Epithelial cell of prostate (primary cell): Measurements from ENCODE around the gene UBIAD1.
"Not testable (repeated sequence)": the region's sequence is repeated elsewhere in the genome, so short reads cannot be mapped to it uniquely, and the experiment has no call there.

Source experiments
- DNase-seq: peaks from one replicate; pipeline ENCODE4 v3.0.0-alpha.2; 2011; ENCODE audit warnings: low read depth, low spot score
- H3K27ac ChIP-seq: fragments of 450-650 bp; 2 replicates; pipeline ENCODE4 v1.5.1; 2017; ENCODE audit warnings: mild to moderate bottlenecking

Gene UBIAD1

DNA sequence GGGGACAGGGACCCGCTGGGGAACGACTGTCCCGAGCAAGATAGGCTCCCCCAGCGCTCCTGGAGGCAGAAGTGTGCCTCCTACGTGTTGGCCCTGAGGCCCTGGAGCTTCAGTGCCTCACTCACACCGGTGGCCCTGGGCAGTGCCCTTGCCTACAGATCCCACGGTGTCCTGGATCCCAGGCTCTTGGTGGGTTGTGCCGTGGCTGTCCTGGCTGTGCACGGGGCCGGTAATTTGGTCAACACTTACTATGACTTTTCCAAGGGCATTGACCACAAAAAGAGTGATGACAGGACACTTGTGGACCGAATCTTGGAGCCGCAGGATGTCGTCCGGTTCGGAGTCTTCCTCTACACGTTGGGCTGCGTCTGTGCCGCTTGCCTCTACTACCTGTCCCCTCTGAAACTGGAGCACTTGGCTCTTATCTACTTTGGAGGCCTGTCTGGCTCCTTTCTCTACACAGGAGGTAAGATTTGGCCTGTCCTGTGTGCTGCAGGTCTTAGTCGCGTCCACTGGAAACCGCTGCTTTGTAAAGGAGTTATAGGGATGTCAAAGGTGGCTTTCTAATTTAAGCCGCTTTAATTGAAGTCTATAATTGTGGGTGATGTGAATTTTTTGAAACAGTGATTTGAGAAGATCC lies 717 bp downstream of the UBIAD1 start:
- peak overlapping the region; percentile 76 for H3K27ac ChIP-seq
- no peak for DNase-seq

DNA sequence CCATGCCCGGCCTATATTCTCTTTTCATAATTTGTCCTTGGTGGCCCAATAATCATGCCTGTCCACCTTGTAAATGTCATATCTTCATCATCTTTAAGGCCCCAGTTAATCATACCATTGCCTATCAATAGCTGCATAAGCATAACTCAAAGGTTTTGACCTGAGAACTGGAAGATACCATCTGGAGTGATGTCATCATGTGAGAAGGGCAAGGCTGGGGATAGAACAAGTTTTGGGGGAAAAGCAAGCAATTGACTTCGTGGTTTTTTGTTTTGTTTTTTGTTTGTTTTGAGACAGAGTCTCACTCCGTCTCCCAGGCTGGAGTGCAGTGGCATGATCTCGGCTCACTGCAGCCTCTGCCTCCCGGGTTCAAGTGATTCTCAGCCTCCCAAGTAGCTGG lies 6.2 kb downstream of the UBIAD1 start:
- DNase-seq: no peak

DNA sequence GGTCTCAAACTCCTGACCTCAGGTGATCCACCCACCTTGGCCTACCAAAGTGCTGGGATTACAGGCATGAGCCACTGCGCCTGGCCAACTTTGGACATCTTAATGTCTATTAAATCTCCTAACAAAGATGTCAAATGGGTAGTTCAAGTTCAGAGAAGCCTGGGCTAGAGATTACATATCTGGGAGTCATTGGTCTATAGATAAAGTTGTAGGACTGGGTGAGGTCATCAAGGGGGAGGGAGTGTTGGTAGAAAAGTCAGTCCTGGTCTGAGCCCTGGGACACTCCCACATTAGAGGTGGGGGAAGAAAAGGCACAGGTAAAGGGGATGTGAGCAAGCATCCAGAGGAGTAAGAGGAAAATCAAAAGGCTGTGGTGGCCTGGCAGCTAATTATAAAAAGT lies 6.6 kb downstream of the UBIAD1 start:
- no peak overlapping the region for H3K27ac ChIP-seq
- no peak for DNase-seq

More for the DNA sequence above, 6.2 kb downstream of the UBIAD1 start:
- H3K27ac ChIP-seq: no peak overlapping the region

DNA sequence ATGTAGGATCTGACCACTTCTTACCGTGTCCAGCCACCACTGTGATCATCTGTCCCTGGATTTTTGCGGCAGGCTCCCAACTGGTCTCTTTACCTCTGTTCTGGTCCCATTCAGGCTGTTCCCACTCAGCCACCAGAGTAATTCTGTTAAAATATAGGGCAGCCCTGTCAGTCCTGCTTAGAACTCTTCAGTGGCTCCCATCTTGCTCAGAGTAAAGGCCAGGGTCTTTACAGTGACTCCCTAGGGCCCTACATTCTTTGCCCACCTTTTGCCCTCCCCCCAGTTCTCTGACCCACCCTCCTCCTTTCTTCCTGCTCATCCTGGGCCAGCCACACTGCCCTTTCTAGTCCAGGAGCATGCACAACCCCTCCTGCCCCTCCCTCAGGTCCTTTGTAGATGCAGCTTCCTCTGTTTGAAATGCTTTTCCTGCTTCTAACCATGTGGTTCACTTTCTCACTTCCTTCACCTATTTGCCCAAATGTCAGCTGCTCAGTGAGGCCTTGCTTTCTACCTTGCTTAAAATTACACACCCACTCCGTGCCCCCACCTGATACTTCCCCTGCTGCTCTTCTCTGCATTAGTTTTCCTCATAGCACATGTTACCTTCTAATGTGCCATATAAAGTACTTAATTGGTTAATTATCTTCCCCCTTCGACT lies 7.8 kb downstream of the UBIAD1 start:
- DNase-seq: no peak
- no peak overlapping the region for H3K27ac ChIP-seq

DNA sequence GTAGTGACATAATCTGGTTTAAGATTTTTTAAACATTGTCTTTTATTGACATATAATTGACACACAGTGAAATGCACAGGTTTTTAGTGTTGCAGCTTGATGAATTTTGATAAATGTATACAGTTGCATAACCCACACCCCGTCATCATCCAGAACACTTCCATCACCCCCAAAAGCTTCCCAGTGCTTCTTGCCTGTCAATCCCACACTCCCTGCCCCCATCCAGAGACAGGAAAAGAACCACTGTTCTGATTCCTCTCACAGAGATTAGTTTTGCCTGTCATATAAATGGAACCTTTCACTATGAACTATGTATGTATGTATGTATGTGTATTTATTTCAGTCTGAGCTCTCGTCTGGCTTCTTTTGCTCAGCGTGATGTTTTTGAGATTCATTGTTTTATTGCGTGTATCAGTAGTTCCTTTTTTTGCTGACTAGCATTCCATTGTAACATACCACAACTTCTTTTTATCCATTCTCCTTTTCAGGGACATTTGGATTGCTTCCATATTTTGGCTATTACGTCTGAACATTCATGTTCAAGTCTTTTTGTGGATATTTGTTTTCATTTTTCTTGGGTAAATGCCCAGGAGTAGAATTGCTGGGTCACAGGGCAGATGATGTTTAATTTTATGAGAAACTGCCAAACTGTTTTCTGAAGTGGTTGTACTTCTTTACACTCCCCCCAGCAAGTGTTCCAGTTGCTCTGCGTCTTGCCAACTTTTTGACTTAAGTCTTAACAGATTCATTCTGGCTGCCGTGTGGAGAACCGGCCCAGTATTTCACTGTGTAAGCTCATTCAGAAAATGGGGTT lies 8.7 kb downstream of the UBIAD1 start:
- no peak overlapping the region for H3K27ac ChIP-seq
- DNase-seq: no peak

DNA sequence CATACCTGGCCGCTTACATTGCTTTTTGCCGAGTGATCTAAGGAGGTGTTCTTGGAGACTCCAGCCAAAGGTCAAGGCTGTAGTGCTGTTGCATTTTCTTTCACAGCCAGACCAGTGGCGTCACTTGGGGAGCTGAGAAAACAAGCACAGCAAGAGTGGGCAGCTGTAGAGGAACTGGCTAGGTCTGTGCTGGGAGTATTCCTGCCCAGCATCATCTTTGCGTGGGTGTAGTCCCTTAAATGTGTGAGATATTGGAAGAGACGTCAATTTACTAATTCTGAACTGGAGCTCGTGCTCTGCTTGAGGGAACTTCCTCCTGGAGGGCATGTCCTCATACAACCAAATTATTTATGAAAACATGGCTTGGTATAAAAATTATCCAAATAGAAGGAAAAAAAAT lies 10.2 kb downstream of the UBIAD1 start:
- no peak overlapping the region for H3K27ac ChIP-seq
- DNase-seq: no peak

DNA sequence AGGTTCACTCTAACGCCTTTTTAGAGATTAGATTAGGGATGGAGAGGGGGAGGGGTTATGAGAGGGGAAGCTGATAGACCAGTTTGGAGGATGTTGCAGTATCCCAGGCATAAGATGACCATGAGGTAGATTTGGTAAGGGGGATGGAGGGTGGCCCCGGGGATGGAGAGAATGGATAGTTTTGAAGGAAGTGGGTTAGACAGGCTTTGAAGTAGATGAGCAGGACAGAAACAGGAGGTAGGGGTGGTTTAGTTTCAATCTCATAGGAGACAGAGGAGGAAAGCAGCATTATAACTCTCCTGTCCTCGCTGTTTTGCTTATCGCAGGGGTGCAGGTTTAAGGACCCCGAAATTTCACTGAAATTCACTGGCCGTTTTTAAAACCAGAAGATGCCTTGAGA lies 11.8 kb downstream of the UBIAD1 start:
- DNase-seq: no peak
- no peak overlapping the region for H3K27ac ChIP-seq

DNA sequence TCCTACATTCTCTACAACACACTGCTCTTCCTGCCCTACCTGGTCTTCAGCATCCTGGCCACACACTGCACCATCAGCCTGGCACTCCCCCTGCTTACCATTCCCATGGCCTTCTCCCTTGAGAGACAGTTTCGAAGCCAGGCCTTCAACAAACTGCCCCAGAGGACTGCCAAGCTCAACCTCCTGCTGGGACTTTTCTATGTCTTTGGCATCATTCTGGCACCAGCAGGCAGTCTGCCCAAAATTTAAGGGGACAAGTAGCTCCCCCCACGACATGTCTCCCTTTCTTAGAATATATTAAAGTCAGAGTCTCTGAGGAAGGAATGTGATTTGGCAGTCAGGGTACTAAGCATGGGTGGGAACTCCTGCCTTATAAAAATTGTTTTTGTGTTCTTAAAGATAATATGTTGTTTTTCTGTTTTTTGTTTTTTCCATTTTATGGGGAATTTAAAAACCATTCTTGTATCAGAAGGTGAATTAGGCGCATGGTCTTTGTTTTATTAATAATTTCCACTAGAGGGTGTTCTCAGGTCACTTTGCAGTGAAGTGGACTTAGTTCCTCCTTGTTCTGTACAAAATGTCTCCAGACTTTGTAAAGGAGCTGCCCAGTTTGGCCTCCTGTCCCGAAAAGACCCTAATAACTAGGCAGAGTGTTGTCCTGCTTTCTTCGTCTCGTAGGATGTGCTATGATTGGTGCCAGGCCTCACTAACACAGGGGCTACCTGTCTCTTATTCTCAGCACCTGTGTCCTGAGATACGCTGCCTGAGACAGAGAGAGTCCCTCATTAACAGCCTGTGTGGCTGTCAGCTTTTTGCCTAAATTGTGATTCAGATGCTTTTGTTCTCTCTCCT lies 13.1 kb downstream of the UBIAD1 start:
- no peak for DNase-seq
- H3K27ac ChIP-seq: no peak overlapping the region

DNA sequence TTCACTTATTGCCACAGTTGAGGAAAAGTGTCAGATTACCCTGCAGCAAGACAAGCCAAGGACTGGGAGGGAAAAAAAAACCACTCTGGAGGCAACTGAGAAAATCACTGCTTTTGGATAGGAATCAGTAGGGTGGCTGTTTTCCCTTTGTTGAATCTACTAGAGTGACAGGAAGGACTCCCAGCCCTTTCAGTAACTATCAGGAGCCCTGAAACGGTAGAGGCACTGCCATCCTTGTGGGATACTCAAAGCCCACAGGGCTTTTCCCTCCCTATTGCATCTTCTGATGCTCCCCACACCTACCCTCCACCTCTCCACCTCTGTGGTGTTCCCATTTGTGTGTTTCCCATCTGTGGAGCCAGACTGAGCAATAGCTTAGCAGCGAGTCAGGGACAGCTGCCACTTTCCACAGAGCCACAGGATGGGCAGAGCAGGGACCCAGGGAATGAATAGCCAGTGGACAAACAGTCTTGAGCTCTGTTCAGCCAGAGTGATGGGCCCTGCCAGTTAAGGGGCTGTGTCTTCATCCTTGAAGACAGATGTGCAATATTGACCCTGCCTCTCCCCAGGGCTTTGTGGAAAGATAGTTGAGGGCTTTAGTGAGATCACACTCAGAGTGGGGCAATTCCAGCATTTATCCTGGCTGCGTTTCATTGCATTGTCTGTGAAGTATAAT lies 13.9 kb downstream of the UBIAD1 start:
- no peak overlapping the region for H3K27ac ChIP-seq

DNA sequence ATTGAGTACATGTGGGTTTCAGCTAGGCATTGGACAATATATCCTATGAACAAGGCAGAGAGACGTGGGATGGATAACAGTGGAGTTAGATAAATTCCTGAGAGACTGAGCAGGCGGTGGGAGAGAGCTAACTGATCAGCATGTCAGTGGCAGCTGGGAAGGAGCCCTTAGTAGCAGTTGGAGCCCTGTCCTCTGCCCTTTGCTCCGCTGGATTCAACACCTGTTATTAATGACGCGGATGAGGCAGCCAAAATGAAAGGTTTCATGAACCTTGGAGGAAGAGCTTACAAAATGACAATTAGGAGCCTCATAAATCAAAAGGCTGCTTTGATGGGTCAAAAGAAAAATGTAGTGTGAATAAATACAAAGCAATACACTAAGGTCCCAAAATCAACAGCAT lies 16.1 kb downstream of the UBIAD1 start:
- no peak for DNase-seq
- H3K27ac ChIP-seq: no peak overlapping the region

More for the DNA sequence above, 13.9 kb downstream of the UBIAD1 start:
- DNase-seq: no peak

DNA sequence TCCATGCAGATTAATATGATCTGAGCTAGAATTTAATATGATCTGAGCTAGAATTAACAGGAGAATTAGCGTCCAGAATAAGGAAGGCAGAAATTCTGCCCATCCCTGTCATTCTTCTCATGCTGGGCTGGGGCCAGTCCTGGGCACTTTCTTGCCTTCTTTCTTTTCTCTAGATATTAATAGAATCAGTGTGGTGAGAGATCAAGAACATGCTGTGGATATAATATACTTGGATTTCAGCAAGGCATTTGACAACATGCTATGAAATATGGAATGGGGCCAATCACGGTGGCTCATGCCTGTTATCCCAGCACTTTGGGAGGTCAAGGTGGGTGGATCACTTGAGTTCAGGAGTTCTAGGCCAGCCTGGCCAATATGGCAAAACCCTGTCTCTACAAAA lies 18.1 kb downstream of the UBIAD1 start:
- no peak overlapping the region for H3K27ac ChIP-seq
- no peak for DNase-seq

DNA sequence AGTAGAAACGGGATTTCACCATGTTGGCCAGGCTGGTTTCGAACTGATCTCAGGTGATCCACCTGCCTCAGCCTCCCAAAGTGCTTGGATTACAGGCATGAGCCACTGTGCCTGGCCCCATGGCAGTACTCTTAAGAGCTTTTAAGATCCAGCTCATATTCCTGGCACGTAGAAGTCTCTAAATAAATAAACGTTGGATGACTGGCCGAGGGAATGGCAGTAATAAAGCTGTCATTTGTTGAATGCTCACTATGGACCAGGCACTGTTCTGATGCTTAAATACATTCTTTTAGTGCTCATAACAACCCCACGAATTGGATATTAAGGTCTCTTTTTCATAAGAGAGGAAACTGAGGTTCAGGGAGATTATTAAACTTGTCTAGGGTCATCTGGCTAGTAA lies 20.9 kb downstream of the UBIAD1 start:
- DNase-seq: no peak

DNA sequence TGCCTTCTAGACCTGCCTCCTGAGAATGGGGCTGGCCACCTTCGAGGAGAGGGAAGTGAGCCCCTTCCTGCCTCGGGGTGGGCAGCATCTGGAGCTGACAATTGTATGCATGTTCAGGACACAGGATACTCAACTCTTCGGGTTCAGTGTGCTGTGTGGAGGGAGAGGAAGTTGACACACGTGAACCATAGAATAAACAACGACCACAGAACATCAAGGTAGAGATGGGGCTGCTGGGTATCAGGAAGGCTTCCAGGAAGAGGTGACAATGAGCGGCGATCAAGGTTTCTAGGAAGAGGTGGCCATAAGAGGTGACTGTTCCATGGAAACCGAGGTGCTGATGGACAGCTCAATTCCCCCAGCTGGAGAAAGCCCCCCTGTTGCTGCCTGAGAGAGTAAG lies 22.0 kb downstream of the UBIAD1 start:
- H3K27ac ChIP-seq: no peak overlapping the region
- DNase-seq: no peak

More for the DNA sequence above, 20.9 kb downstream of the UBIAD1 start:
- no peak overlapping the region for H3K27ac ChIP-seq

DNA sequence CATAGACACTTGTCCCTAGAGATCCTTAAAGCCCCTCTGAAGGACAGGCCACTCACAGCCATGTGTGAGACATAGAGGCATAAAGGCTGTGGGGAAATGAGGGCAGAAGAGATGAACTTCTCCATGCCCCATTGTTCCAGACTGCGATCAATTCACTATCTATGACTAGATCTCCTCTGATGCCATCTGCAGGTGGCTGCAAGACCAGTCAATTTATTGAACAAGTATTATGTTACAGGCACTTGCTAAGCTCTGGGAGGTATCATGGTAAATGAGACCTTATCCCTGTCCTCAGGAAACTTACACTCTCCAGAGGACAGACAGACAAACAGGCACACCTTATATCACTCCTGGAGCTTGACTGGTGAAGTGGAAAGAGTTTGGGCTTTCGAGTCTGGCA lies 22.9 kb downstream of the UBIAD1 start:
- DNase-seq: no peak
- no peak overlapping the region for H3K27ac ChIP-seq

DNA sequence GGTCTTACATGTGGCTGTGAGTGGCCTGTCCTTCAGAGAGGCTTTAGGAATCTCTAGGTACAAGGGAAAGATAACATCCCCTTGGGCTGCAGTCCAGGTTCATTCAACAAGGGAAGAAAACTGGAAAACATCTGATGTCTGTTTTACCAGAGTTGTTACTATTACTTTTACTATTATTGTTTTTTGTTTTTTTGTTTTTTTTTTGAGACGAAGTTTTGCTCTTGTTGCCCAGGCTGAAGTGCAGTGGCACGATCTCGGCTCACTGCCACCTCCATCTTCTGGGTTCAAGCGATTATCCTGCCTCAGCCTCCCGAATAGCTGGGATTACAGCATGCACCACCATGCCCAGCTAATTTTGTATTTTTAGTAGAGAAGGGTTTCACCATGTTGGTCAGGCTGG lies 24.8 kb downstream of the UBIAD1 start:
- H3K27ac ChIP-seq, DNase-seq: not testable (repeated sequence)

DNA sequence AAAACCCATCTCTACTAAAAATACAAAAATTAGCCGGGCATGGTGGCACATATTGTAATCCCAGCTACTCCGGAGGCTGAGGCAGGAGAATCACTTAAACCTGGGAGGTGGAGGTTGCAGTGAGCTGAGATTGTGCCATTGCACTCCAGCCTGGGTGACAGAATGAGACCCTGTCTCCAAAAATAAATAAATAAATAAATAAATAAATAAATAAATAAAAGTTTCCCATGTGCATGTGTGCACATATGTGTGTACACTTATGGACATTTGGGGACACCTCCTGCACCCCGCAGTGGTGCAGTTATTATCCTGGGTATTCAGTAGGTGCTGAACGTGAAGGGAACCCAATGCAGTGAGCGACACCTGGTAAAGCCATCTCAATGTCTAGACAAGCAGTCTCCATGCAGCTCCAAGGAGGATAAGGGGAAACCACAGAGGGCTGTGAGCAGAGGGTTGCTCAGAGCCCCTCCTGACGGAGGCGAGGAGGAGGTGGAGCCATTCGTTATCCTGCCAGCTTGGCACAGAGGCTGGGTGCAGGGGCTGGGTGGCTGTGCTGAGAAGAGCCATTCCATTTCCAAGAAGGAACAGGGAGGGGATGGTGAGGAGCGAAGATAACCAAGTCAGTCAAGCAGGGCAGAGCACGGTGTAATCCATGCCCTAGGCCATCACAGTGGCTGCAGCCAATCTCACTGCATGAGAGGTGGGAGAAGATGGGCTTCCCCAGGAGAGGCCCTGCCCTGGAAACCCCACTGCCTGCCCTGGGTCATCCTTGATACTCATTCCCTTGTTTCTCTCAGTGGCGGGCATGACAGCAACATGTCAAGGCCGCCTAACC lies 25.6 kb downstream of the UBIAD1 start:
- DNase-seq: no peak

DNA sequence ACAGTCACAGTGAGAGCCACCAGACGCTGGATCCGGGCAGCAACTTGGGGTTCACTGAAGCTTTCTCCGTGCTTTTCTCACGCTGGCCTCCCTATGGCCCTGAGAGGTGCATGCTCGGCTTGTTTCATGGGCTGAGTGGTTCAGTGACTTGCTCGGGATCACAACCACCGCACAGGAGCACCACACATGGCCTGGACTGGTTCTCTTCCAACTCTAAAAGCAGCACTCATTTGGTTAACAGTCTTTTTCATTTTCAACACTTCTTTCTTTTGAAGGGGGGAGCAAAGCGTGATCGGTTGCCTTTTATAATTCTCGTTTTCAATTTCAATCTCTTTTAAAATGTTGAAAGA lies 26.2 kb downstream of the UBIAD1 start:
- no peak for DNase-seq
- no peak overlapping the region for H3K27ac ChIP-seq

More for the DNA sequence above, 25.6 kb downstream of the UBIAD1 start:
- H3K27ac ChIP-seq: no peak overlapping the region

DNA sequence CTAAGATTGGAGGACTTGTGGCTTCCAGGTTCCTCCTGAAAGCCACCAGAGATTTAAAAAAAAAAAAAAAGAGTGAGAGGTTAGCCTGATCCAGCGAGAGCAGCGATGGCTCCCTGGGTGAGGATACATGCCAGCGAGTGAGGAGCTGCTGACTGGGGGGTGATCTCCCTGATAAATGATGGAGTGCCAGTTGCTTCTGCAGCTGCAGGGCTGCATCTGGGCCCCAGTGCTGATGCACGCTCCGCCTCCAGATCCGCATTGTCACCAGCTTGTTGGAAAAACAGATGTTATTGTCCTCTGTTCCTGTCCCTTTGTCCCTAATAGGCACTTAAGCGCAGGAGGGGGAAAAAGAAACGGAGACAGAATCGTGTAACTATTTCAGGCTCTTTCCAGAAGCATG lies 28.6 kb downstream of the UBIAD1 start:
- no peak for DNase-seq
- H3K27ac ChIP-seq: no peak overlapping the region

DNA sequence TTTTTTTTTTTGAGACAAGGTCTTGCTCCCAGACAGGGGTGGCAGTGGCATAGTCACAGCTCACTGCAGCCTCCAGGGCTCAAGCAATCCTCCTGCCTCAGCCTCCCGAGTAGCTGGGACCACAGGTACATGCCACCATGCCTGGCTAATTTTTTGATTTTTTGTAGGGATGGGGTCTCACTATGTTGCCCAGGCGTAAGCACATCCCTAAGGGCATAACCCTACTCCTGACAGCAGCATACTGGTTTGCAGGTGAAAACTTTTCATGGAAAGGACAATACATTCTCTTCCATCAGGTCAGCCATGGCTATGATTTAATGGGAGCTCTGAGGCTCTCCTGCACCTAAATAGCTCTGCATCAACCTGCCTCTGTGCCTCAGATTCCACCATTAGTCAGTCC lies 29.4 kb downstream of the UBIAD1 start:
- H3K27ac ChIP-seq: no peak overlapping the region
- DNase-seq: no peak
